ENCODE measurements around the gene DHRS3.
A peak's percentile ranks its signal among the peaks of the same experiment; 100 is the strongest.
"Not testable (repeated sequence)": the region's sequence is repeated elsewhere in the genome, so short reads cannot be mapped to it uniquely, and the experiment has no call there.

Gene DHRS3

DNA sequence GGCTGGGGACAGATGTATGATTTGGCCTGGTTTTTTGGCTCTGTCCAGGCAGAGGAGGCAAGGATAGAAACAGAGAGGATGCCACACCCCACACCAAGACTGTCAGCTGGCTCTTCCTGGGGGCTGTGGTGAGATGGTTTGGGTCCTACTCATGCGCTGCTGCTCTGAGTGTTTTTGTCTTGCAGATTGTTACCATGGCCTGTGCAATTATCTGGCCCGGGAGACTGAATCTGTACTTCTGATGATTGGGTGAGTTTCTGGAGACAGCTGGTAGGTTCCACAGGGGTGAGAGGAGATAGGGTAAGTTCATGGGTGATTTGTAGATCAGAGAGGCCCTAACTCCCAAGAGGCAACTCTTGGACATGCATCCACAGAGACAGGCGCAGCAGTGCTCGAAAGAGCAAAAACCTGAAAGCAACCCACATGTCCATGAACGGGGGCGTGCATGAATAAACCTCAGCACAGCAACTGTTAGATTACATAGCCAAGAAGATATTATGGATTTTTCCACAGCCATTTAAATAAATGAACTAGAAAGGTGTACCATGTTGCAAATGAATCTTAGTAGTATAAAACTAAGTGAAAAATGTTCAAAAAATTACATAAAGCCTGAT, 43.7 kb upstream of the DHRS3 start:
- H3K27me3 ChIP-seq (ENCODE audit: control insufficient read depth, insufficient read depth, low read length) = no peaks in the 10 kb centered on the region
- no peaks in the 10 kb centered on the region for H3K79me2 ChIP-seq
- H3K4me2 ChIP-seq (ENCODE audit: low read length) = no peak overlapping the region
- no peak overlapping the region for H3K4me3 ChIP-seq (ENCODE audit: low read depth, low read length)
- H3K36me3 ChIP-seq (ENCODE audit: control insufficient read depth, insufficient read depth, low read length) = no peaks in the 10 kb centered on the region
- no peaks in the 10 kb centered on the region for H3K9me3 ChIP-seq (ENCODE audit: control insufficient read depth, low read length)
- no peak overlapping the region for H3K9ac ChIP-seq
- H2AFZ ChIP-seq = no peak overlapping the region
- H3K27ac ChIP-seq = no peak overlapping the region
- no peaks in the 10 kb centered on the region for H3K4me1 ChIP-seq
- TF ChIP-seq, protein P1, sequence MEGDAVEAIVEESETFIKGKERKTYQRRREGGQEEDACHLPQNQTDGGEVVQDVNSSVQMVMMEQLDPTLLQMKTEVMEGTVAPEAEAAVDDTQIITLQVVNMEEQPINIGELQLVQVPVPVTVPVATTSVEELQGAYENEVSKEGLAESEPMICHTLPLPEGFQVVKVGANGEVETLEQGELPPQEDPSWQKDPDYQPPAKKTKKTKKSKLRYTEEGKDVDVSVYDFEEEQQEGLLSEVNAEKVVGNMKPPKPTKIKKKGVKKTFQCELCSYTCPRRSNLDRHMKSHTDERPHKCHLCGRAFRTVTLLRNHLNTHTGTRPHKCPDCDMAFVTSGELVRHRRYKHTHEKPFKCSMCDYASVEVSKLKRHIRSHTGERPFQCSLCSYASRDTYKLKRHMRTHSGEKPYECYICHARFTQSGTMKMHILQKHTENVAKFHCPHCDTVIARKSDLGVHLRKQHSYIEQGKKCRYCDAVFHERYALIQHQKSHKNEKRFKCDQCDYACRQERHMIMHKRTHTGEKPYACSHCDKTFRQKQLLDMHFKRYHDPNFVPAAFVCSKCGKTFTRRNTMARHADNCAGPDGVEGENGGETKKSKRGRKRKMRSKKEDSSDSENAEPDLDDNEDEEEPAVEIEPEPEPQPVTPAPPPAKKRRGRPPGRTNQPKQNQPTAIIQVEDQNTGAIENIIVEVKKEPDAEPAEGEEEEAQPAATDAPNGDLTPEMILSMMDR (IDR thresholded peaks at IDR 0.05) = no peak

DNA sequence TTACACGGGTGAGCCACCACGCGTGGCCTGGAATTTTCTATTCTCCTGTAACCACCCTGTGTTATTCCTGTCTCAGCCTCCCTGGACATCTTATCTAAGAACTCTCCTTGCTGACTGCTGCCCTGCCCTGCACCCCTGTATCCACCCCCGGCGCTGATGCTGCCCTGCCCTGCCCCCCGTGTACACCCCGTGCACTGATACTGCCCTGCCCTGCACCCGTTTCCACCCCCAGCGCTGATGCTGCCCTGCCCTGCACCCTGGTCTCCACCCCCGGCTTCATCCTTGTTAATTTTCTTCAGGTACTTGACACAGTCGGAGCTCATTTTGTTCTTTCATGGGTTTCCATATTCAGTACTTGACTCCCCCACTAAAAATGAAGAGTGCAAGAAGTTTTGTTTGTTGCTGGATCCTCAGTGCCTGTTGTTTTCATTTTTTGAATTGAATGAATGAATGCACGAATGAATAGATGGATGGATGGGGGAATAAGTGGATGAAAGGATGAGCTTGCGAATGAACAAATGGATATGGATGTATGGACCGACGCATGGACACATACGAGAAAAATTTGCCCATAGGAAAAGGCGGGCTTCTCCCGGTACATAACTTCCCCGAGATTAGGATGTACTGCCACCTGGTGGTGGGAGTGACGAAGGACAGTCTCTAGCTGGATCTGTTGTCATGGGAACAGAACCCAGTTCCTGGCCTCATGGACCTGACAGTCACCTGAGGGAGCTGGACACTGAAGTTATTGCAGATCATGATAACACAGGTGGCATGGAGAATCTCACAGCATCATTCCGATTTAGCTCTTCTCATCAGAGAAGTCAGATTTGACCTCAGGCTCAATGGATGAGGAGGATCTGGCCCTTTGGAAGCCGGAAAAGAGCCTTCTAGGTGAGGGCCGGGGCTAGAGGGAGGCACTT, 40.8 kb upstream of the DHRS3 start:
- H2AFZ ChIP-seq = no peak overlapping the region
- H3K9me3 ChIP-seq (ENCODE audit: control insufficient read depth, low read length) = no peaks in the 10 kb centered on the region
- H3K79me2 ChIP-seq = no peaks in the 10 kb centered on the region
- no peak overlapping the region for H3K9ac ChIP-seq
- H3K36me3 ChIP-seq (ENCODE audit: control insufficient read depth, insufficient read depth, low read length) = no peaks in the 10 kb centered on the region
- TF ChIP-seq, protein P1 (IDR thresholded peaks at IDR 0.05) = peak; percentile 76
- no peak overlapping the region for H3K4me3 ChIP-seq (ENCODE audit: low read depth, low read length)
- no peaks in the 10 kb centered on the region for H3K27me3 ChIP-seq (ENCODE audit: control insufficient read depth, insufficient read depth, low read length)
- no peaks in the 10 kb centered on the region for H3K4me1 ChIP-seq
- H3K27ac ChIP-seq = no peak overlapping the region
- no peak overlapping the region for H3K4me2 ChIP-seq (ENCODE audit: low read length)

DNA sequence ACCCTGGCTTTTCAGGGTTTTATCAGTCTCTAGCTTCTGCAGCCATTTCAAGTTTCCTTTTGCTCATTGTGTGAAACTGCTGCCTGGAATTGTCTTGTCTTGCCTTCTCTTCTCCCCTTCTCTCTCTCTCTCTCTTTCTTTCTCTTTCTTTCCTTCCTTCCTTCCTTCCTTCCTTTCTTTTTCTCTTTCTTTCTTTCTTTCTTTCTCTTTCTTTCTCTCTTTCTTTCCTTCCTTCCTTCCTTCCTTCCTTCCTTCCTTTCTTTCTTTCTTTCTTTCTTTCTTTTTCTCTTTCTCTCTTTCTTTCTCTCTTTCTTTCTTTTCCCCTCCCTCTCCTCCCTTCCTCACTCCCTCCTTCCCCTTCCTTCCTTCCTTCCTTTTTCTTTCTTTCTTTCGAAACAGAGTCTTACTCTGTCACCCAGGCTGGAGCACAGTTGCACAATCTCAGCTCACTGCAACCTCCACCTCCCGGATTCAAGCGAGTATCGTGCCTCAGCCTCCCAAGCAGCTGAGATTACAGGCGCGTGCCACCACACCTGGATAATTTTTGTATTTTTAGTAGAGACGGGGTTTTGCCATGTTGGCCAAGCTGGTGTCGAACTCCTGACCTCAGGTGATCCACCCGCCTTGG, 40.0 kb upstream of the DHRS3 start:
- not testable (repeated sequence) for H3K9me3 ChIP-seq (ENCODE audit: control insufficient read depth, low read length); H2AFZ ChIP-seq; H3K4me3 ChIP-seq (ENCODE audit: low read depth, low read length); H3K9ac ChIP-seq; H3K4me1 ChIP-seq; H3K27ac ChIP-seq; H3K79me2 ChIP-seq; H3K36me3 ChIP-seq (ENCODE audit: control insufficient read depth, insufficient read depth, low read length); H3K27me3 ChIP-seq (ENCODE audit: control insufficient read depth, insufficient read depth, low read length); H3K4me2 ChIP-seq (ENCODE audit: low read length)

DNA sequence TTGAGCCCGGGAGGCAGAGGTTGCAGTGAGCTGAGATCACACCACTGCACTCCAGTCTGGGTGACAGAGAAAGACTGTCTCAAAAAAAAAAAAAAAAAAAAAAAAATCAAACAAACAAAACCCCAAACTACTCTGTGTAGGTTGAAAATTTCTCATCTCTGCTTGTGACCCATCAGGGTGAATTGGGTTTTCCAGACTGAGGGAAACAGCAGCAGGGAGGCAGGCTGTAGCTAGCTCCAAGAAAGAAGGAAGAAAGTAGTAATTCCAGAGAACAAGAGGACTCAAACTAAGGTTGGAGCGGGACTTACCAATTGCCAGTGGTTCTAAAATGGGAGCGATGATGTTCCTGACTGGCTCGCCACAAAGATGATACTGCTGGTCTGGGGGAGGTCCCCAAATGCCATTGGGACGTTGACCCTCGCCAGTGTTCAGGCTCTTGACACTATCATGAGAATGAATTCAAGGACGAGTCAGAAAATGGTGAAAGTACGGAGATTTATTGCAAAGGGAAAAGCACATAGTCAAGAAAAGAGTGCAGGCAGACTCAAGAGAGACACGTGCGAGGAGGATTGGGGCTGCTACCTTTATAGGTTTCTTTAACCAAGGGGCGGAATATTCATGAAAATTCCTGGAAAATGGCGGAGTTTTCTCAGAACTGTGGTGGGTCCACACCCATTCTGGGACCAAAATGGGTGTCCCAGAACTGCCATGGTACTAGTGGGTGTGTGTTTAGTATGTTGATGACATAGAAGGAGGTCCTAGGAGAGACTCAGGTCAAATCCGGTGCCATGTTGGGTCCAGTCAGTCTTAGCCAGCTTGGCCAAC, 39.3 kb upstream of the DHRS3 start:
- Histone ChIP-seq H3K27ac (no peak overlapping the region), H3K4me2 (ENCODE audit: low read length) (no peak overlapping the region)
- TF ChIP-seq, protein P1 (IDR thresholded peaks at IDR 0.05) = no peak

More for the DNA sequence above, 39.3 kb upstream of the DHRS3 start:
- Histone ChIP-seq H3K4me3 (ENCODE audit: low read depth, low read length) (no peak overlapping the region), H3K9me3 (ENCODE audit: control insufficient read depth, low read length) (no peaks in the 10 kb centered on the region), H3K79me2 (no peaks in the 10 kb centered on the region), H3K36me3 (ENCODE audit: control insufficient read depth, insufficient read depth, low read length) (no peaks in the 10 kb centered on the region), H2AFZ (no peak overlapping the region), H3K27me3 (ENCODE audit: control insufficient read depth, insufficient read depth, low read length) (no peaks in the 10 kb centered on the region), H3K4me1 (no peaks in the 10 kb centered on the region), H3K9ac (no peak overlapping the region)
